Fibroblast of lung (primary cell): Measurements from ENCODE around the gene MRPL27.

Experiments used
- EZH2 ChIP-seq: IDR thresholded peaks from 2 replicates; pipeline ENCODE4 v1.5.1; 2012; ENCODE audit warnings: low read length, control low read depth, mild to moderate bottlenecking; ENCODE audit errors: missing control alignments
- TF ChIP-seq, protein P1 (sequence below), 2 donors: IDR thresholded peaks in 1 of 2; conservative IDR thresholded peaks in 1 of 2; 1 replicate in 1 of 2; 2 replicates in 1 of 2; pipeline ENCODE4 v1.5.1; 2011 to 2012; ENCODE audit warnings: low read length in 2 of 2, control low read depth in 1 of 2, inconsistent platforms in 1 of 2, low read depth in 1 of 2, mild to moderate bottlenecking in 1 of 2

DNA sequence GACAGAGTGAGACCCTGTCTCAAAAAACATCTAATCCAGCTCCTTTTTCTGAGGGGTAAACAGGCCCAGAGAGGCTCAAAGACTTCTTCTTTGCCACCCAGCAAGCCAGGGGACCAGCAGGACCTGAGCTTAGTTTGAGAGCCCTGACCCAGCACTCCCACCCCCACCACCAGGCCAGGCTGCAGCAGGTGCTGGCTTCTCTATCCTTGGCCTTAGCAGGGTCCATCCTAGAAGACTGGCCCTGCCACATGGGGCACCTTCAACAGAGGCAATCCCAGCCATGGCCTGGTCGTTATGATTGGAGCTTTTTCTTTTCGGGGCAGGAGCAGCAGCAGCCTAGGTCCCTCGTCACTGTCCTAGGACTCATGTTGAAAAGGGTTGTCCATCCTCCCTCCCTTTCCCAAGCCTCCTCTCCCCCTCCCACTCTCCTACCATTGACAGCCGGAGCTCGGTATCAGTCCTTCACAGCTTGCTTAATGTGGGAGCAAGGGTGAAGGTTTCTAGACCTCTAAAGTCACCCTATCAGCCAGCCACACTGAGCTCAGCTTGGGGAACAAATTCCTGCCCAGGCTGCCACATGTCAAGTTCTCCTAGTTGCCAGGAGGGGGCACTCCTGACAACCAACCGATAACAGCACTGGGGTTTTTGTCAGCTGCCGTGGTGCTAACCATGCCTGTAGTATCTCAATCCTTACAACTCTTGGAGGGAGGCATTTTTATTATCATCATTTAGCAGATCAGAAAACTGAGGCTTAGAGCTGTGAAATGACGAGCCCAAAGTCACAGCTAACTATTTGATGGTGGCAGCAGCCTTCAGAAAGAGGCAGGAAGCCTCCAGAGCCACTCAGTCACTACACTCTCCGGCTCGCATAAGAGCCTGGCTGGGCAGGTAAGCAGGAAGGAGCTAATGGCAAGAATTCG is 11.2 kb downstream of the MRPL27 start:
- TF ChIP-seq, protein P1, sequence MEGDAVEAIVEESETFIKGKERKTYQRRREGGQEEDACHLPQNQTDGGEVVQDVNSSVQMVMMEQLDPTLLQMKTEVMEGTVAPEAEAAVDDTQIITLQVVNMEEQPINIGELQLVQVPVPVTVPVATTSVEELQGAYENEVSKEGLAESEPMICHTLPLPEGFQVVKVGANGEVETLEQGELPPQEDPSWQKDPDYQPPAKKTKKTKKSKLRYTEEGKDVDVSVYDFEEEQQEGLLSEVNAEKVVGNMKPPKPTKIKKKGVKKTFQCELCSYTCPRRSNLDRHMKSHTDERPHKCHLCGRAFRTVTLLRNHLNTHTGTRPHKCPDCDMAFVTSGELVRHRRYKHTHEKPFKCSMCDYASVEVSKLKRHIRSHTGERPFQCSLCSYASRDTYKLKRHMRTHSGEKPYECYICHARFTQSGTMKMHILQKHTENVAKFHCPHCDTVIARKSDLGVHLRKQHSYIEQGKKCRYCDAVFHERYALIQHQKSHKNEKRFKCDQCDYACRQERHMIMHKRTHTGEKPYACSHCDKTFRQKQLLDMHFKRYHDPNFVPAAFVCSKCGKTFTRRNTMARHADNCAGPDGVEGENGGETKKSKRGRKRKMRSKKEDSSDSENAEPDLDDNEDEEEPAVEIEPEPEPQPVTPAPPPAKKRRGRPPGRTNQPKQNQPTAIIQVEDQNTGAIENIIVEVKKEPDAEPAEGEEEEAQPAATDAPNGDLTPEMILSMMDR (conservative IDR thresholded peaks at IDR 0.05 in 1 of 2, IDR thresholded peaks at IDR 0.05 in 1 of 2; ENCODE audit: low read depth in 1 of 2, low read length in 2 of 2): peak; percentile 72 to 84
- TF ChIP-seq EZH2: no peak
